ENCODE results near the gene PAWR. TPM values are rescaled to one million over a fixed set of nuclear protein-coding genes. Genes with fewer than 3 reads are reported as not detected.

The PAWR gene
- total RNA-seq, 1 experiment from 2014 or later = 106 TPM

GRCh38 chr12:79662046-79662811 lies 28.5 kb downstream of the PAWR start:
- Histone ChIP-seq H4K20me1 (ENCODE audit: insufficient read depth) (no peaks in the 10 kb centered on the region; the same call in 1 of the 2 replicates), H3K4me1 (ENCODE audit: control insufficient read depth in 1 of 2, insufficient read depth in 2 of 2, low read length in 2 of 2) (no peaks in the 10 kb centered on the region; a peak in 1 of 4 replicates), H3K4me3 (replicated peaks in 1 of 2; ENCODE audit: low read depth in 1 of 2, low read length in 2 of 2) (no peak overlapping the region), H2AFZ (ENCODE audit: low read depth, low read length, poor library complexity, severe bottlenecking) (no peak overlapping the region), H3K27me3 (ENCODE audit: insufficient read depth, low read length) (no peaks in the 10 kb centered on the region), H3K27ac (ENCODE audit: low read depth, low read length) (no peak overlapping the region), H3K9me3 (ENCODE audit: control insufficient read depth in 1 of 2, insufficient read depth in 1 of 2, low read depth in 1 of 2, low read length in 2 of 2) (no peaks in the 10 kb centered on the region), H3K9ac (ENCODE audit: low read length) (no peak overlapping the region), H3K4me2 (ENCODE audit: low read length) (no peak overlapping the region), H3K9me2 (ENCODE audit: insufficient read depth) (no peaks in the 10 kb centered on the region), H3K36me3 (ENCODE audit: control insufficient read depth in 1 of 2, insufficient read depth in 2 of 2, low read length in 2 of 2) (no peaks in the 10 kb centered on the region; a peak in 1 of 4 replicates), H3K79me2 (ENCODE audit: insufficient read depth, low read length) (peaks cover 84% of the 10 kb centered on the region)
- TF ChIP-seq CEBPB (IDR thresholded peaks at IDR 0.05; ENCODE audit: low read depth) (no peak), CTCF (IDR thresholded peaks at IDR 0.05 in 2 of 3, conservative IDR thresholded peaks at IDR 0.05 in 1 of 3; ENCODE audit: borderline replicate concordance in 1 of 3, insufficient read depth in 1 of 3, low read depth in 2 of 3, low read length in 2 of 3) (no peak), EZH2phosphoT487 (IDR thresholded peaks at IDR 0.05; ENCODE audit: borderline replicate concordance) (no peak), POLR2AphosphoS5 (IDR thresholded peaks at IDR 0.05; ENCODE audit: low read depth, low read length) (no peak), FOSL1 (IDR thresholded peaks at IDR 0.05; ENCODE audit: low read depth) (no peak)
- intact Hi-C loops (cut with micrococcal nuclease) = no loop called here
- no TSS peak for BruUV-seq (replicated peaks)
- ChIA-PET RAD21 (ENCODE audit: low non-redundant PET in 1 of 2, low total read pairs in 2 of 2, uncharacterized antibody in 2 of 2, unreplicated experiment in 2 of 2) (no interaction called here), POLR2A (no interaction called here), CTCF (no interaction called here)
- DNase-seq (ENCODE audit: low read depth, low spot score) (no peak), ATAC-seq (no peak)

GRCh38 chr12:79661629-79662028 lies 29.1 kb downstream of the PAWR start:
- H3K36me3 ChIP-seq (ENCODE audit: control insufficient read depth in 1 of 2, insufficient read depth in 2 of 2, low read length in 2 of 2) = no peaks in the 10 kb centered on the region; a peak in 1 of 4 replicates
- ChIA-PET CTCF (no interaction called here), RAD21 (ENCODE audit: low non-redundant PET in 1 of 2, low total read pairs in 2 of 2, uncharacterized antibody in 2 of 2, unreplicated experiment in 2 of 2) (no interaction called here), POLR2A (no interaction called here)
- DNase-seq (ENCODE audit: low read depth, low spot score) (no peak), ATAC-seq (no peak)
- TF ChIP-seq MAX (IDR thresholded peaks at IDR 0.05) (no peak), RAD21 (IDR thresholded peaks at IDR 0.05; ENCODE audit: low read depth) (no peak), YY1 (IDR thresholded peaks at IDR 0.05; ENCODE audit: extremely low read depth, insufficient replicate concordance, low read depth, low read length) (no peak), SIN3A (IDR thresholded peaks at IDR 0.05; ENCODE audit: low read depth) (no peak), EGR1 (IDR thresholded peaks at IDR 0.05; ENCODE audit: low read depth) (no peak), SP1 (IDR thresholded peaks at IDR 0.05; ENCODE audit: low read depth) (no peak), EZH2phosphoT487 (IDR thresholded peaks at IDR 0.05; ENCODE audit: borderline replicate concordance) (no peak), ZNF274 (IDR thresholded peaks at IDR 0.05; ENCODE audit: low read depth, low read length) (no peak), FOSL1 (IDR thresholded peaks at IDR 0.05; ENCODE audit: low read depth) (no peak), POLR2A (IDR thresholded peaks at IDR 0.05; ENCODE audit: borderline replicate concordance, extremely low read depth, insufficient read depth, insufficient read length) (no peak), ELF1 (IDR thresholded peaks at IDR 0.05; ENCODE audit: borderline replicate concordance, low read depth) (no peak), REST (IDR thresholded peaks at IDR 0.05; ENCODE audit: low read depth) (no peak)
- H3K79me2 ChIP-seq (ENCODE audit: insufficient read depth, low read length) = peaks cover 84% of the 10 kb centered on the region
- no peak overlapping the region for H3K27ac ChIP-seq (ENCODE audit: low read depth, low read length)
- BruUV-seq (replicated peaks) = no TSS peak
- no peaks in the 10 kb centered on the region; the same call in 1 of the 2 replicates for H4K20me1 ChIP-seq (ENCODE audit: insufficient read depth)
- no peaks in the 10 kb centered on the region for H3K9me2 ChIP-seq (ENCODE audit: insufficient read depth)
- H3K4me3 ChIP-seq (replicated peaks in 1 of 2; ENCODE audit: low read depth in 1 of 2, low read length in 2 of 2) = no peak overlapping the region
- no peaks in the 10 kb centered on the region for H3K9me3 ChIP-seq (ENCODE audit: control insufficient read depth in 1 of 2, insufficient read depth in 1 of 2, low read depth in 1 of 2, low read length in 2 of 2)
- no peak overlapping the region for H3K4me2 ChIP-seq (ENCODE audit: low read length)
- intact Hi-C loops (cut with micrococcal nuclease) = no loop called here
- H3K27me3 ChIP-seq (ENCODE audit: insufficient read depth, low read length) = no peaks in the 10 kb centered on the region
- no peak overlapping the region for H3K9ac ChIP-seq (ENCODE audit: low read length)
- H2AFZ ChIP-seq (ENCODE audit: low read depth, low read length, poor library complexity, severe bottlenecking) = no peak overlapping the region
- no peaks in the 10 kb centered on the region; a peak in 1 of 4 replicates for H3K4me1 ChIP-seq (ENCODE audit: control insufficient read depth in 1 of 2, insufficient read depth in 2 of 2, low read length in 2 of 2)
